GM18498 (cell line): ENCODE results near the gene WDR70.

Source experiments
- ATAC-seq: cut with Tn5 transposase; IDR thresholded peaks from one replicate; pipeline ENCODE4 v1.9.1; 2021; ENCODE audit warnings: mild to moderate bottlenecking, moderate library complexity; ENCODE audit not compliant: unreplicated experiment

Gene WDR70

GRCh38 chr5:37717276-37717612 is 338.1 kb downstream of the WDR70 start:
- no peak for ATAC-seq

- no peak for ATAC-seq
Measured at GRCh38 chr5:37717613-37718431, 338.7 kb downstream of the WDR70 start.

GRCh38 chr5:37720550-37720952 is 341.4 kb downstream of the WDR70 start:
- ATAC-seq, result no peak

- peak; percentile 73 for ATAC-seq
Measured at GRCh38 chr5:37721447-37721871, 342.3 kb downstream of the WDR70 start.

GRCh38 chr5:37722236-37723161 is 343.4 kb downstream of the WDR70 start:
- peak; percentile 70 for ATAC-seq

- ATAC-seq, result no peak
Measured at GRCh38 chr5:37723162-37723961, 344.2 kb downstream of the WDR70 start.

GRCh38 chr5:37724395-37725125 is 345.4 kb downstream of the WDR70 start:
- no peak for ATAC-seq

GRCh38 chr5:37725185-37725584 is 346.1 kb downstream of the WDR70 start:
- no peak for ATAC-seq

- ATAC-seq, result no peak
Measured at GRCh38 chr5:37727238-37727637, 348.1 kb downstream of the WDR70 start.

- ATAC-seq, result no peak
Measured at GRCh38 chr5:37730896-37731455, 351.9 kb downstream of the WDR70 start.

- ATAC-seq, result no peak
Measured at GRCh38 chr5:37734114-37734513, 355.0 kb downstream of the WDR70 start.

GRCh38 chr5:37735649-37736347 is 356.7 kb downstream of the WDR70 start:
- ATAC-seq, result peak; percentile 57

GRCh38 chr5:37736397-37736796 is 357.3 kb downstream of the WDR70 start:
- no peak for ATAC-seq

- no peak for ATAC-seq
Measured at GRCh38 chr5:37737326-37738056, 358.4 kb downstream of the WDR70 start.

GRCh38 chr5:37738057-37738691 is 359.1 kb downstream of the WDR70 start:
- ATAC-seq, result peak; percentile 88

GRCh38 chr5:37738865-37739488 is 359.9 kb downstream of the WDR70 start:
- no peak for ATAC-seq

- no peak for ATAC-seq
Measured at GRCh38 chr5:37739817-37740261, 360.7 kb downstream of the WDR70 start.
